ENCODE data around the gene MXI1. TPM values are rescaled to one million over a fixed set of nuclear protein-coding genes. Genes with fewer than 3 reads are reported as not detected.

Gene MXI1
- total and polyA plus RNA-seq, 2 donors (not counting 1 experiment from before 2014, with no cell fraction given) = 12.0 to 32.4 TPM

GRCh38 chr10:110172155-110172554 is 35.2 kb upstream of the MXI1 start:
- WGBS (ENCODE audit: insufficient coverage) = 83% methylated on average over 2 of the region's 5 CpGs
- no peak overlapping the region for H3K27ac ChIP-seq (ENCODE audit: low read length in 2 of 2)
- H3K9me3 ChIP-seq (ENCODE audit: control extremely low read depth in 1 of 3, control insufficient read depth in 2 of 3, insufficient read depth in 1 of 3, low read length in 2 of 3) = no peaks in the 10 kb centered on the region
- DNase-seq = no peak
- CTCF ChIA-PET = no interaction called here
- H3K27ac Mint-ChIP-seq = no peak overlapping the region
- H3K4me3 Mint-ChIP-seq = no peak overlapping the region
- H3K4me1 Mint-ChIP-seq = peaks cover 34% of the 10 kb centered on the region
- H3K27me3 ChIP-seq (replicated peaks in 1 of 4; ENCODE audit: control extremely low read depth in 1 of 4, control insufficient read depth in 3 of 4, insufficient read depth in 4 of 4, low read length in 3 of 4) = peaks cover 0 to 72% (median 40%) of the 10 kb centered on the region in 4 experiments
- no peaks in the 10 kb centered on the region for H3K9me3 Mint-ChIP-seq (ENCODE audit: insufficient read depth)
- H3K79me2 ChIP-seq (ENCODE audit: control insufficient read depth, insufficient read depth, low read length) = no peaks in the 10 kb centered on the region
- intact Hi-C loops (cut with micrococcal nuclease) = no loop called here
- H3K4me2 ChIP-seq (replicated peaks; ENCODE audit: low read depth, low read length, poor library complexity, severe bottlenecking) = no peak overlapping the region
- peaks cover 73% of the 10 kb centered on the region for H3K27me3 Mint-ChIP-seq
- H3K9ac ChIP-seq (ENCODE audit: low read length) = no peak overlapping the region
- no peak for ATAC-seq (ENCODE audit: low read depth)
- H4K20me1 ChIP-seq (ENCODE audit: control insufficient read depth, insufficient read depth, low read length, poor library complexity, severe bottlenecking) = no peaks in the 10 kb centered on the region
- no peak overlapping the region for H3K4me3 ChIP-seq (ENCODE audit: control extremely low read depth in 1 of 5, extremely low read depth in 1 of 5, insufficient read depth in 1 of 5, low read depth in 2 of 5, low read length in 4 of 5)
- POLR2A ChIA-PET = no interaction called here
- H3K36me3 ChIP-seq (replicated peaks in 1 of 2; ENCODE audit: control extremely low read depth in 1 of 2, control insufficient read depth in 1 of 2, extremely low read depth in 1 of 2, insufficient read depth in 2 of 2, low read length in 1 of 2) = no peaks in the 10 kb centered on the region
- H2AFZ ChIP-seq (ENCODE audit: insufficient read depth, low read depth, low read length, poor library complexity, severe bottlenecking) = no peak overlapping the region
- peaks cover 28 to 40% of the 10 kb centered on the region in 2 donors for H3K4me1 ChIP-seq (ENCODE audit: control insufficient read depth in 2 of 2, insufficient read depth in 2 of 2, low read length in 2 of 2)
- TF ChIP-seq CTCF (IDR thresholded peaks at IDR 0.05) (no peak), EZH2 (IDR thresholded peaks at IDR 0.05; ENCODE audit: borderline replicate concordance, insufficient read depth, low read depth, low read length, poor library complexity, severe bottlenecking) (no peak)

GRCh38 chr10:110174201-110174600 is 33.2 kb upstream of the MXI1 start:
- Histone ChIP-seq H4K20me1 (ENCODE audit: control insufficient read depth, insufficient read depth, low read length, poor library complexity, severe bottlenecking) (no peaks in the 10 kb centered on the region), H3K9me3 (ENCODE audit: control extremely low read depth in 1 of 3, control insufficient read depth in 2 of 3, insufficient read depth in 1 of 3, low read length in 2 of 3) (no peaks in the 10 kb centered on the region), H3K79me2 (ENCODE audit: control insufficient read depth, insufficient read depth, low read length) (no peaks in the 10 kb centered on the region), H3K27me3 (replicated peaks in 1 of 4; ENCODE audit: control extremely low read depth in 1 of 4, control insufficient read depth in 3 of 4, insufficient read depth in 4 of 4, low read length in 3 of 4) (peaks cover 0 to 64% (median 30%) of the 10 kb centered on the region in 4 experiments), H3K36me3 (replicated peaks in 1 of 2; ENCODE audit: control extremely low read depth in 1 of 2, control insufficient read depth in 1 of 2, extremely low read depth in 1 of 2, insufficient read depth in 2 of 2, low read length in 1 of 2) (no peaks in the 10 kb centered on the region), H3K4me3 (ENCODE audit: control extremely low read depth in 1 of 5, extremely low read depth in 1 of 5, insufficient read depth in 1 of 5, low read depth in 2 of 5, low read length in 4 of 5) (no peak overlapping the region), H3K27ac (ENCODE audit: low read length in 2 of 2) (no peak overlapping the region), H3K4me2 (replicated peaks; ENCODE audit: low read depth, low read length, poor library complexity, severe bottlenecking) (no peak overlapping the region), H2AFZ (ENCODE audit: insufficient read depth, low read depth, low read length, poor library complexity, severe bottlenecking) (no peak overlapping the region), H3K4me1 (ENCODE audit: control insufficient read depth in 2 of 2, insufficient read depth in 2 of 2, low read length in 2 of 2) (peaks cover 15 to 22% of the 10 kb centered on the region in 2 donors), H3K9ac (ENCODE audit: low read length) (no peak overlapping the region)
- no peak overlapping the region for H3K27ac Mint-ChIP-seq
- H3K27me3 Mint-ChIP-seq = peaks cover 69% of the 10 kb centered on the region
- CTCF ChIA-PET = no interaction called here
- DNase-seq (no peak), ATAC-seq (ENCODE audit: low read depth) (no peak)
- no peak overlapping the region for H3K4me3 Mint-ChIP-seq
- intact Hi-C loops (cut with micrococcal nuclease) = no loop called here
- no peak for TF ChIP-seq EZH2 (IDR thresholded peaks at IDR 0.05; ENCODE audit: borderline replicate concordance, insufficient read depth, low read depth, low read length, poor library complexity, severe bottlenecking)
- TF ChIP-seq CTCF (IDR thresholded peaks at IDR 0.05) = no peak
- H3K4me1 Mint-ChIP-seq = peaks cover 19% of the 10 kb centered on the region
- H3K9me3 Mint-ChIP-seq (ENCODE audit: insufficient read depth) = no peaks in the 10 kb centered on the region
- POLR2A ChIA-PET = no interaction called here
